Measurements from ENCODE around the gene ANP32B.
"Not testable (repeated sequence)": the region's sequence is repeated elsewhere in the genome, so short reads cannot be mapped to it uniquely, and the experiment has no call there.

Gene ANP32B

DNA sequence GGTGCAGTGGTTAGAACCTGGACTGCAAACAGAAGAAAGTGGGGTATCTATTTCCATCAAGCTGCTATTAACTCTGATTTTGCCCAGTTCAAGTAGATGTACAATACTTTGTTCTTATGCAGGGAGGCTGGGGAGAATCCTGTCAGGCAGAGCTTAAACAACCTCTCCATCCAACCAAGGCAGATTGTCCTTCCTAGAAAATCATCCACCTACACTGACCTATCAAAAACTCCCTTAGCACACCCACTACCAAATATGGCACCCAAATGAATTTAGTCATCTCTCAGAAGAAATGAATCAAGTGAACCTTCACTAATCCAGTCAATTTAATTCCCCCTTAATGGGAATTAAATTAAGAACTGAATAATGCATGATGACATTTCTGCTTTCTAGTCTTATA, 26.8 kb upstream of the ANP32B start:
- no peak for TF ChIP-seq CTCF (IDR thresholded peaks at IDR 0.05)
- no peak for DNase-seq (ENCODE audit: low spot score)
- no peak overlapping the region for H3K4me3 ChIP-seq
- H3K27ac ChIP-seq: no peak overlapping the region

DNA sequence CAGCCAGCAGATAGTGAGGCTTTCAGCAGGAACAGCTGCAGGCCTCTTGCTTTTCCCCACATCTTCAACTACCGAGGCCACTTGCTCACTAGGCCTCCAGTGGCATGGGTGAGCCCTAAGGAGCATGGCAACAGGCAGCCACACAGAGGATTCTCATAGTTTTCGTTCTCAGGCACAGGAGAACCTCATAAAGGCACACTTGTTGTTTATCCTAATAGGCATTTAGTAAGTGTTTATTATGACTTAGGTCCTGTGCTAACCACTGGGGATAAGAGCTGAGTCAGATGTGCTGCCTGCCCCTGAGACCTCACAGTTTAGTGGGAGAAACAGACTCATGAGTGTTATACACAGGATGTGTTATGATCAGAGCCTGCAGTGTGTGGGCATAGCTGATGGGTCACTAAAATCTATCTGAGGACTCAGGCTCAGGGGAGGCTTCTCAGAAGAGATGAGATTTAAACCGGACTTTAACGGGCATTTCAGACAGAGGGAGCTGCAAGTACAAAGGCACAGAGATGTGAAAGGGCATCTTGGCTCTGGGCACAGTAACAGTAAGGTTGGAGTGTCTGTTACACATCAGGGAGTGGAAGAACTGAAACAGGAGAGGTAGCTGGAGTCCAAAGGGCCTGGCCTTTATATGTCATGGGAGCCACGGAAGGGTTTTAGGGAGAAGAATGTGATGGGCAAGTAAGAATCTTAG, 24.2 kb upstream of the ANP32B start:
- Histone ChIP-seq H3K4me3 (no peak overlapping the region), H3K27ac (no peak overlapping the region)
- no peak for DNase-seq (ENCODE audit: low spot score)
- TF ChIP-seq CTCF (IDR thresholded peaks at IDR 0.05): no peak

DNA sequence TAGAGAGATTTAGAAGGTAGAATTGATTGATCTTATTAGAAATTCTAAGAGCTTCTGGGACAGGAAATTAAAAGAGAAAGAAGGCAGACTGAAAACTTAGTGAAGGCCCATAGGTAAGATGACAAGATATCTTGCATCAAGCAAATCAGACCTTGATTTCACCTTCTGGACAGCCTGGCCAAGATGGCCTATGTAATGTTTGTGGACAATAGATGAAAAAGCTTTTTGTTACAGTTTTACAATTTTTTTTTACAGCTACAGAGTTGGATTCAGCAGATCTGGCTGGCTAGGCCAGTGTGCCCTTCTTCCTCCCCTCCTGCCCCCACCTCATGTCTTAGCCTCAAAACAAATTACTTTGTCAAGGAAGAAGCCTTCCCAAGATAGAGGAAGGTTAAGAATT, 23.6 kb upstream of the ANP32B start:
- Histone ChIP-seq H3K27ac (no peak overlapping the region), H3K4me3 (no peak overlapping the region)
- no peak for TF ChIP-seq CTCF (IDR thresholded peaks at IDR 0.05)
- no peak for DNase-seq (ENCODE audit: low spot score)

GRCh38 chr9:97960678-97961328, 22.3 kb upstream of the ANP32B start:
- not testable (repeated sequence) for H3K4me3 ChIP-seq; H3K27ac ChIP-seq; DNase-seq (ENCODE audit: low spot score)

DNA sequence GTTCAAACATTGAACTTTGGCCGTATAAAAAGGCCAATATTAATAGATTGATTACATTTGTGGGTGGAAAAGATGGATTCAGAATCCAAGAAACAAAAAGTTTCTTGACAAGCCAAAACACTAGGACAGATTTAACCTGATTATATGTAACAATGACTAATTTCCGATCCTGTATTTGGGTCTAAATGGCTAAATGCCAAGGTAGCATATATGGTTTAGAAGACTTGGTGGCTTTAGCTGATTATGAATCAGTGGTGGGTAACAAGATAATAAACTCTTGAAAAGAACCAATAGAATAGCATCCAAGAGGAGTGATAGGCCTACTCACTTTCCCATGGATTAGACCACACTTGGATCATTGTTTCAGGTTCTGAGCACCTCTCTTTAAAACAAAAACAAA, 21.8 kb upstream of the ANP32B start:
- no peak for TF ChIP-seq CTCF (IDR thresholded peaks at IDR 0.05)

GRCh38 chr9:97962136-97962535, 21.0 kb upstream of the ANP32B start:
- Histone ChIP-seq H3K4me3 (no peak overlapping the region), H3K27ac (no peak overlapping the region)
- no peak for TF ChIP-seq CTCF (IDR thresholded peaks at IDR 0.05)
- no peak for DNase-seq (ENCODE audit: low spot score)

More for the DNA sequence above, 21.8 kb upstream of the ANP32B start:
- no peak overlapping the region for H3K27ac ChIP-seq
- no peak overlapping the region for H3K4me3 ChIP-seq
- DNase-seq (ENCODE audit: low spot score): no peak

DNA sequence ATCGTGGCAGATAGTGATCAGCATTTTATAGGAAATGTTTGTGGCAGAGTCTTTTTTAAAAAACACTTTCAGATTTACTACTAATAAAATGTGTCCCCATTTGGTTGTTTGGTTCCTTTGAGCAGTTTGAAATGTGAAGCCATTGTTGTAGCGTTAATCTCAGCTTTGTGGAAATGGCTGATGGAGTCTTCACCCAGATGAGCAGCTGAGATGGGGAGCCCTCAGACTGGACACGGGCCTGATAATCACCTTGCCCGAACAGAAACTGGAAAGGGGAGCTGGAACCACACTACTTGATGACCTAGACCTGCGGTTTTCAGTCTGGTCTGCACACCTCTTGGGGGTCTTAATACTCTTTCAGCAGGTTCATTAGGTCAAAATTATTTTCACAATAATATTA, 20.6 kb upstream of the ANP32B start:
- DNase-seq (ENCODE audit: low spot score): no peak
- no peak for TF ChIP-seq CTCF (IDR thresholded peaks at IDR 0.05)
- Histone ChIP-seq H3K27ac (no peak overlapping the region), H3K4me3 (no peak overlapping the region)
